Activated CD4-positive, alpha-beta T cell treated with anti-CD3 and anti-CD28 coated beads for 24 hours (primary cell): ENCODE results near the gene LGR6.

Experiments
- DNase-seq, 2 donors: peaks; one replicate each; pipeline ENCODE4 v3.0.0-alpha.2; 2020; ENCODE audit warnings: low read depth in 2 of 2

LGR6 gene

GRCh38 chr1:202220733-202221132, 27.1 kb downstream of the LGR6 start:
- no peak for DNase-seq

GRCh38 chr1:202221911-202222909, 28.6 kb downstream of the LGR6 start:
- DNase-seq = no peak

GRCh38 chr1:202223121-202223860, 29.7 kb downstream of the LGR6 start:
- no peak for DNase-seq

GRCh38 chr1:202224453-202224852, 30.9 kb downstream of the LGR6 start:
- no peak for DNase-seq

- no peak for DNase-seq
Observed at GRCh38 chr1:202225131-202225530, 31.5 kb downstream of the LGR6 start.

- DNase-seq = no peak
Observed at GRCh38 chr1:202227053-202227672, 33.6 kb downstream of the LGR6 start.

- DNase-seq = no peak
Observed at GRCh38 chr1:202227997-202228401, 34.4 kb downstream of the LGR6 start.

GRCh38 chr1:202228484-202229122, 35.0 kb downstream of the LGR6 start:
- no peak for DNase-seq

- no peak for DNase-seq
Observed at GRCh38 chr1:202229376-202229775, 35.8 kb downstream of the LGR6 start.

GRCh38 chr1:202230061-202230938, 36.7 kb downstream of the LGR6 start:
- DNase-seq = no peak

- DNase-seq = no peak
Observed at GRCh38 chr1:202230939-202231645, 37.5 kb downstream of the LGR6 start.

- no peak for DNase-seq
Observed at GRCh38 chr1:202233171-202233570, 39.6 kb downstream of the LGR6 start.

- DNase-seq = no peak
Observed at GRCh38 chr1:202233804-202234203, 40.2 kb downstream of the LGR6 start.

GRCh38 chr1:202234331-202235002, 40.9 kb downstream of the LGR6 start:
- DNase-seq = no peak

- no peak for DNase-seq
Observed at GRCh38 chr1:202235003-202235660, 41.5 kb downstream of the LGR6 start.

- peak; percentile 58 to 63 for DNase-seq
Observed at GRCh38 chr1:202235856-202236837, 42.5 kb downstream of the LGR6 start.

- DNase-seq = peak in 1 of 2 donors; percentile 7
Observed at GRCh38 chr1:202237052-202237451, 43.5 kb downstream of the LGR6 start.

- DNase-seq = no peak
Observed at GRCh38 chr1:202238914-202239313, 45.3 kb downstream of the LGR6 start.
